ENCODE measurements around the gene ARMC8. TPM values are rescaled to one million over a fixed set of nuclear protein-coding genes. Genes with fewer than 3 reads are reported as not detected.
A peak's percentile ranks its signal among the peaks of the same experiment; 100 is the strongest.

The ARMC8 gene
- total RNA-seq, 1 donor from 2014 or later = 23.4 TPM

- Histone ChIP-seq H3K27ac (peak overlapping the region; percentile 97 to 100), H3K27me3 (no peaks in the 10 kb centered on the region), H3K9me3 (no peaks in the 10 kb centered on the region), H3K4me1 (peaks cover 2 to 24% of the 10 kb centered on the region in 2 donors), H3K4me3 (peak overlapping the region; percentile 95 to 100), H3K36me3 (peaks cover 2 to 18% of the 10 kb centered on the region in 2 donors)
- TF ChIP-seq, protein P1, sequence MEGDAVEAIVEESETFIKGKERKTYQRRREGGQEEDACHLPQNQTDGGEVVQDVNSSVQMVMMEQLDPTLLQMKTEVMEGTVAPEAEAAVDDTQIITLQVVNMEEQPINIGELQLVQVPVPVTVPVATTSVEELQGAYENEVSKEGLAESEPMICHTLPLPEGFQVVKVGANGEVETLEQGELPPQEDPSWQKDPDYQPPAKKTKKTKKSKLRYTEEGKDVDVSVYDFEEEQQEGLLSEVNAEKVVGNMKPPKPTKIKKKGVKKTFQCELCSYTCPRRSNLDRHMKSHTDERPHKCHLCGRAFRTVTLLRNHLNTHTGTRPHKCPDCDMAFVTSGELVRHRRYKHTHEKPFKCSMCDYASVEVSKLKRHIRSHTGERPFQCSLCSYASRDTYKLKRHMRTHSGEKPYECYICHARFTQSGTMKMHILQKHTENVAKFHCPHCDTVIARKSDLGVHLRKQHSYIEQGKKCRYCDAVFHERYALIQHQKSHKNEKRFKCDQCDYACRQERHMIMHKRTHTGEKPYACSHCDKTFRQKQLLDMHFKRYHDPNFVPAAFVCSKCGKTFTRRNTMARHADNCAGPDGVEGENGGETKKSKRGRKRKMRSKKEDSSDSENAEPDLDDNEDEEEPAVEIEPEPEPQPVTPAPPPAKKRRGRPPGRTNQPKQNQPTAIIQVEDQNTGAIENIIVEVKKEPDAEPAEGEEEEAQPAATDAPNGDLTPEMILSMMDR (IDR thresholded peaks at IDR 0.05) = no peak
- peak in 1 of 2 donors; percentile 74 for DNase-seq (ENCODE audit: low spot score in 2 of 2)
- intact Hi-C loops (cut with DNase I) = loop anchor here (5.0 to 10.0 kb wide), 5 partner anchors 71 to 737 kb away; partner anchors contain the start of genes CEP70, DZIP1L, NME9 and PIK3CB
These were observed 1.1 kb downstream of the ARMC8 start for GRCh38 chr3:138188013-138188730.

GRCh38 chr3:138195481-138195880, 8.4 kb downstream of the ARMC8 start:
- intact Hi-C loops (cut with DNase I) = no loop called here

DNA sequence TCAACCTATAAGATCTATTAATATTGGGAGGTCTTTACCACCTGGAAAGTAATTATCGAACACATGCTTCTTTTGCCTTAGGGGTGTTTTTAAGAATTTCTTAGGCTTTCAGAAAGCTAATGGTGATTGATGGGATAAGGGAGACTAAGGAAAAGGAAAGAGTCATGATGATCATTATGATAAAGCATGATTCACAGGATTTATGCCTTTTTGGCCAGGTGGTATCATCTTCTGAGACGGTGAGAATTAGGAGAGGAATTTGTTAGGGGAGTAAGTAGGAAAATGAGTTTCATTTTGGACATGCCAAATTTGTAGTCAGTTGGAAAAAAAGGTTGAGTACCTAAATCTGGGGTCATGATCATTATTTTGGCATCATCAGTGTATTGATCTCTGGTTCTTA, 8.9 kb downstream of the ARMC8 start:
- intact Hi-C loops (cut with DNase I) = no loop called here
- Histone ChIP-seq H3K27ac (no peak overlapping the region), H3K4me1 (no peaks in the 10 kb centered on the region), H3K9me3 (no peaks in the 10 kb centered on the region), H3K36me3 (peaks cover 2 to 9% of the 10 kb centered on the region in 2 donors), H3K4me3 (no peak overlapping the region), H3K27me3 (no peaks in the 10 kb centered on the region)
- DNase-seq (ENCODE audit: low spot score in 2 of 2) = no peak
- TF ChIP-seq, protein P1 (IDR thresholded peaks at IDR 0.05) = no peak

More at GRCh38 chr3:138195481-138195880, 8.4 kb downstream of the ARMC8 start:
- no peak for DNase-seq (ENCODE audit: low spot score in 2 of 2)
- H3K9me3 ChIP-seq = no peaks in the 10 kb centered on the region
- H3K4me3 ChIP-seq = no peak overlapping the region
- H3K27me3 ChIP-seq = no peaks in the 10 kb centered on the region
- no peak overlapping the region for H3K27ac ChIP-seq
- TF ChIP-seq, protein P1 (IDR thresholded peaks at IDR 0.05) = no peak
- H3K36me3 ChIP-seq = peaks cover 2 to 15% of the 10 kb centered on the region in 2 donors
- peaks cover 0 to 3% of the 10 kb centered on the region in 2 donors for H3K4me1 ChIP-seq

- no peaks in the 10 kb centered on the region for H3K27me3 ChIP-seq
- peaks cover 2 to 4% of the 10 kb centered on the region in 2 donors for H3K36me3 ChIP-seq
- TF ChIP-seq, protein P1 (IDR thresholded peaks at IDR 0.05) = no peak
- no peak for DNase-seq (ENCODE audit: low spot score in 2 of 2)
- H3K4me1 ChIP-seq = no peaks in the 10 kb centered on the region
- no peak overlapping the region for H3K4me3 ChIP-seq
- intact Hi-C loops (cut with DNase I) = no loop called here
- H3K9me3 ChIP-seq = no peaks in the 10 kb centered on the region
- no peak overlapping the region for H3K27ac ChIP-seq
These were observed 10.0 kb downstream of the ARMC8 start for GRCh38 chr3:138197058-138197457.

DNA sequence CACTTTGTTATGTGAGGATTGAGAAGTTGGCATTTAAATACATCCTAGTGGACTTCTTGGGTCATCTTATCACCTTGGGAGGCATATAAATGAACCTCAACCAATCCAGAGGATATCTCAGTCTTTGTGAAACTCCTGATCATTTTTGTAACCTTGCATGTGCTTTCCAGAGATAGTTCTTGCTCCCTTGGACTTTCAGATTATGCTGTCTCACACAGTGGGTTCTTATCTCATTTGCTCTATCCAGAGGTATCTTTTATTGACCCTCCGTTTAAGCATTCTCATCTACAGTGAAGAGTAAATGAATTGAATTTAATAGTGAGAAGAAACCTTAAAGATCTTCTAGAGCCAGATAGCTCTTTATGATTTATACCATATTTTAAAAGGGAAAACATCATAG, 10.4 kb downstream of the ARMC8 start:
- H3K27ac ChIP-seq = no peak overlapping the region
- H3K9me3 ChIP-seq = no peaks in the 10 kb centered on the region
- no peaks in the 10 kb centered on the region for H3K27me3 ChIP-seq
- TF ChIP-seq, protein P1 (IDR thresholded peaks at IDR 0.05) = no peak
- no peaks in the 10 kb centered on the region for H3K4me1 ChIP-seq
- H3K4me3 ChIP-seq = no peak overlapping the region
- intact Hi-C loops (cut with DNase I) = no loop called here
- DNase-seq (ENCODE audit: low spot score in 2 of 2) = no peak
- H3K36me3 ChIP-seq = peaks cover 0 to under 1% of the 10 kb centered on the region in 2 donors
